Breast epithelium (tissue), 4 donors: ENCODE measurements around the gene RBM26. TPM values are rescaled to one million over a fixed set of nuclear protein-coding genes. Genes with fewer than 3 reads are reported as not detected.
"Not testable (repeated sequence)": the region's sequence is repeated elsewhere in the genome, so short reads cannot be mapped to it uniquely, and the experiment has no call there.

Source experiments
- DNase-seq, 2 donors: peaks; one replicate each; pipeline ENCODE4 v3.0.0-alpha.2; 2019; ENCODE audit warnings: low spot score in 2 of 2
- H3K27ac ChIP-seq, 2 donors: fragments of 200-600 bp; sonication (generic) in 1 of 2; one replicate each; pipeline ENCODE4 v1.5.1; 2016 to 2019; ENCODE audit warnings: mild to moderate bottlenecking in 1 of 2
- H3K27me3 ChIP-seq, 2 donors: fragments of 200-600 bp; sonication (generic) in 1 of 2; one replicate each; pipeline versions ENCODE4 v1.5.1 to v1.6.0; 2017 to 2019; ENCODE audit warnings: control low read depth in 1 of 2, mild to moderate bottlenecking in 1 of 2
- H3K36me3 ChIP-seq: fragments of 200-600 bp; one replicate; pipeline ENCODE4 v1.5.1; 2019
- H3K4me1 ChIP-seq, 2 donors: fragments of 200-600 bp; sonication (generic); one replicate each; pipeline ENCODE4 v1.5.1; 2016 to 2019; ENCODE audit warnings: control low read depth in 1 of 2
- H3K4me3 ChIP-seq, 3 donors: fragments of 200-600 bp; sonication (generic); 1 replicate in 2 of 3; 2 replicates in 1 of 3; pipeline ENCODE4 v1.5.1; 2016 to 2019; ENCODE audit warnings: mild to moderate bottlenecking in 3 of 3, moderate library complexity in 2 of 3
- H3K9me3 ChIP-seq, 2 donors: fragments of 200-600 bp; sonication (generic) in 1 of 2; one replicate each; pipeline ENCODE4 v1.5.1; 2016 to 2019; ENCODE audit warnings: control low read depth in 1 of 2
- POLR2A ChIP-seq: fragments of 450-650 bp; IDR thresholded peaks from one replicate; pipeline ENCODE4 v1.6.1; 2016; ENCODE audit warnings: antibody characterized with exemption, mild to moderate bottlenecking, moderate library complexity
- POLR2AphosphoS5 ChIP-seq, 3 donors: sonication (generic); formaldehyde crosslinking; IDR thresholded peaks; one replicate each; pipeline ENCODE4 v1.6.1; 2017; ENCODE audit warnings: antibody characterized with exemption in 3 of 3
- intact Hi-C: fragments of 100-400 bp; cut with DNase I; formaldehyde crosslinking; loops from one replicate; pipeline ENCODE4 v1.15.1; 2023; ENCODE audit warnings: low total_unique reads
- total RNA-seq, 3 donors: library from RNA; depleted of rRNA; stranded (reverse); fragments of >200 nt; gene quantifications; one replicate each; pipeline ENCODE4 v1.1.0, GENCODE V29; 2016
- TF ChIP-seq, protein P1 (sequence below), 3 donors: fragments of 450-650 bp; IDR thresholded peaks; one replicate each; pipeline ENCODE4 v1.5.1; 2016 to 2017; ENCODE audit warnings: antibody characterized with exemption in 3 of 3, mild to moderate bottlenecking in 3 of 3, moderate library complexity in 3 of 3

RBM26 gene
- total RNA-seq, 3 donors from 2014 or later = 31.7 to 70.1 (median 43.6) TPM

DNA sequence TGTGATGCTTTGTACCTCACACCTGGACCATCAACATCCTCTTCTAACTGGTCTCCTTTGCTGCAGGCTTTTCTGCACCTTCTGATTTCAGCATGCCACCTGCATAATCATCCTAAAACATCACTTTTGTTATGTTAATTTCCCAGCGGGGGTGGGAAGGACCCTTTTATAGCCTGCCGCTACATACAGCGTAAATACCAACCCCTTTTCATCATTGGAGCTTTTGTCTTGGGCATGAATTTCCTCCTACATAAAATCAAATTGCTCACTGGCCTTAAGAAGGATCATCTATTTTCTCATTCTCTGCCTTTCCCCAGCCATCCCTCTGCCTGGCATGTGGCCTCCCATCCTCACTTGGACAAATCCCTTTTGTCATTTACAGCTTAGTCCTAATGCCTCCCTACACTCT is 124.7 kb downstream of the RBM26 start:
- intact Hi-C loops = no loop called here
- TF ChIP-seq, protein P1, sequence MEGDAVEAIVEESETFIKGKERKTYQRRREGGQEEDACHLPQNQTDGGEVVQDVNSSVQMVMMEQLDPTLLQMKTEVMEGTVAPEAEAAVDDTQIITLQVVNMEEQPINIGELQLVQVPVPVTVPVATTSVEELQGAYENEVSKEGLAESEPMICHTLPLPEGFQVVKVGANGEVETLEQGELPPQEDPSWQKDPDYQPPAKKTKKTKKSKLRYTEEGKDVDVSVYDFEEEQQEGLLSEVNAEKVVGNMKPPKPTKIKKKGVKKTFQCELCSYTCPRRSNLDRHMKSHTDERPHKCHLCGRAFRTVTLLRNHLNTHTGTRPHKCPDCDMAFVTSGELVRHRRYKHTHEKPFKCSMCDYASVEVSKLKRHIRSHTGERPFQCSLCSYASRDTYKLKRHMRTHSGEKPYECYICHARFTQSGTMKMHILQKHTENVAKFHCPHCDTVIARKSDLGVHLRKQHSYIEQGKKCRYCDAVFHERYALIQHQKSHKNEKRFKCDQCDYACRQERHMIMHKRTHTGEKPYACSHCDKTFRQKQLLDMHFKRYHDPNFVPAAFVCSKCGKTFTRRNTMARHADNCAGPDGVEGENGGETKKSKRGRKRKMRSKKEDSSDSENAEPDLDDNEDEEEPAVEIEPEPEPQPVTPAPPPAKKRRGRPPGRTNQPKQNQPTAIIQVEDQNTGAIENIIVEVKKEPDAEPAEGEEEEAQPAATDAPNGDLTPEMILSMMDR (IDR thresholded peaks at IDR 0.05) = no peak
- TF ChIP-seq POLR2A = no peak
- TF ChIP-seq POLR2AphosphoS5 (IDR thresholded peaks at IDR 0.05) = no peak
- no peaks in the 10 kb centered on the region for H3K27me3 ChIP-seq
- H3K4me3 ChIP-seq = no peak overlapping the region
- no peaks in the 10 kb centered on the region for H3K36me3 ChIP-seq
- H3K27ac ChIP-seq = no peak overlapping the region
- H3K9me3 ChIP-seq = no peaks in the 10 kb centered on the region
- DNase-seq = no peak
- no peaks in the 10 kb centered on the region for H3K4me1 ChIP-seq

DNA sequence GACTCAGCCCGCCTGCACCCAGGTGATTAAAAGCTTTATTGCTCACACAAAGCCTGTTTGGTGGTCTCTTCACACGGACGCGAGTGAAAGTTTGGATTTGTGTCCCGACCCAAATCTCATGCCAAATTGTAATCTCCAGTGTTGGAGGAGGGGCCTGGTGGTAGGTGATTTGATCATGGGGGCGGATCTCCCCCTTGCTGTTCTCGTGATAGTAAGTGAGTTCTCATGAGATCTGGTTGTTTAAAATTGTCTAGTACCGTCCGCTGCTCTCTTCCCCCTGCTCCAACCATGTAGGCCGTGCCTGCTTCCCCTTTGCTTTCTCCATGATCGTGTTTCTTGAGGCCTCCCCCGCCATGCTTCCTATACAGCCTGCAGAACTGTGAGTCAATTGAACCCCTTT is 126.3 kb downstream of the RBM26 start:
- H3K36me3 ChIP-seq, H3K4me1 ChIP-seq, H3K27me3 ChIP-seq, intact Hi-C loops, DNase-seq, H3K27ac ChIP-seq, H3K9me3 ChIP-seq, H3K4me3 ChIP-seq: not testable (repeated sequence)

DNA sequence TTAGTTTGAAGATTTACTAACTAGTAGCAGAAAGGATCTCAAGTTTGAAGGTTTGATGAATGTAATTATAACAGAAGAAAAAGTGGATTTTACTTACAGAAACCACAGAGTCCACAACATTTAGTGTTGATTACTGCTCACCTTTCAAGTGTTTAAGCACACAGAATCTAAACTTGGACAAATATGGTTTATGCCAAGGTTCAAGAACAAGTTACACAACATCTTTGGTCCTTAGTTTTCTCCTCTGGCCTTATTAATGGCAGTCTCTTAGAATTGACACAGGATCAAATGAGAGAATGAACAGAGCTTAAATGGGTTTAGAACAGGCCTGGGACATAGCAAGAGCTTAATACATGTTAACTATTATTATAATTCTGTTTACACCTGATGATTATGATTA is 133.0 kb downstream of the RBM26 start:
- H3K4me1 ChIP-seq = no peaks in the 10 kb centered on the region
- TF ChIP-seq, protein P1 (IDR thresholded peaks at IDR 0.05) = no peak
- TF ChIP-seq POLR2A = no peak
- TF ChIP-seq POLR2AphosphoS5 (IDR thresholded peaks at IDR 0.05) = no peak
- H3K36me3 ChIP-seq = no peaks in the 10 kb centered on the region
- intact Hi-C loops = no loop called here
- no peak overlapping the region for H3K27ac ChIP-seq
- H3K27me3 ChIP-seq = no peaks in the 10 kb centered on the region
- H3K4me3 ChIP-seq = no peak overlapping the region
- DNase-seq = no peak
- peaks cover 0 to 3% of the 10 kb centered on the region in 2 donors for H3K9me3 ChIP-seq

DNA sequence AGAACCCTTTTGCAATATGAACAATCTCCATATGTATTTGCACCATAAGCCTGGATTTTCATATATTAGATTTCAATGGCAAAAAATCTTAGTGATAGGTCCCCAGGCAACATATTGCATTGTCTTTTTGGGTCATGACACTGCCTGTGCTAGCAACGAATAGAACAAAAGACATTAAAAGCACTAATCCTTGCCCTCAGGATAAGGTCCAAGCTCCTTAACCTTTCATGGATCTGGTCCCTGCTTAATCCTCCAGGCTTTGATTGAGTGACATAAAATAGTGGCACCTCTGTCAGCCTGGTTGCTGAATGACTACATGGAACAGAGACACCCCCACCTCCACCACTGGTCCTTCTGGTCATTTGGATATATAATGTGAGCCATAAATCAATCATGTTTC is 134.4 kb downstream of the RBM26 start:
- TF ChIP-seq POLR2AphosphoS5 (IDR thresholded peaks at IDR 0.05) = no peak
- no peak for TF ChIP-seq POLR2A
- TF ChIP-seq, protein P1 (IDR thresholded peaks at IDR 0.05) = no peak
- intact Hi-C loops = no loop called here
- peaks cover 0 to 3% of the 10 kb centered on the region in 2 donors for H3K9me3 ChIP-seq
- H3K27me3 ChIP-seq = no peaks in the 10 kb centered on the region
- H3K4me3 ChIP-seq = no peak overlapping the region
- no peaks in the 10 kb centered on the region for H3K36me3 ChIP-seq
- no peak overlapping the region for H3K27ac ChIP-seq
- no peaks in the 10 kb centered on the region for H3K4me1 ChIP-seq
- DNase-seq = no peak

DNA sequence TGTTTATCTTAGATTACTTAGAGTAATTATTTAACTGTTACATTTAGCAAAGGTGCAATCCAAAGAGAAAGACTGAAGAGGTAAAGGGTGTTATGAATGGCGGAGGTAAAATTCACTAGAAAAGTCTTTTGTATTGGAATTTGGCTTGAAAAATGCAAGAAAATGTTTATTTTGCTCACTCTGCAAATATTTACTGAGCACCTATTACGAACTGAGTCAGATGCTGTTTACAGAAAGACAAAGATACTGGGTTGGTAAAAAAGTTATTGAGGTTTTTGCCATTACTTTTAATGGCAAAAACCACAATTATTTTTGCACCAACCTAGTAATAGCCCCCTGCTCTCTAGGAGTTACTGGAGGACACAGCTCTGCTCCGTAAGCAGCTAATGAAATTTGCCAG is 135.2 kb downstream of the RBM26 start:
- Histone ChIP-seq H3K27ac (no peak overlapping the region), H3K36me3 (no peaks in the 10 kb centered on the region), H3K4me3 (no peak overlapping the region), H3K27me3 (no peaks in the 10 kb centered on the region), H3K9me3 (peaks cover 0 to 3% of the 10 kb centered on the region in 2 donors), H3K4me1 (no peaks in the 10 kb centered on the region)
- TF ChIP-seq, protein P1 (IDR thresholded peaks at IDR 0.05) = no peak
- TF ChIP-seq POLR2AphosphoS5 (IDR thresholded peaks at IDR 0.05) (no peak), POLR2A (no peak)
- intact Hi-C loops = no loop called here
- no peak for DNase-seq

Other genes starting within 250 kb of the RBM26 start
- gene NDFIP2, start 74.9 kb upstream of the RBM26 start, total RNA-seq = 10 to 100 TPM; 15.8 to 26.5 (median 22.6) TPM